Measurements from ENCODE around the gene KLHDC10. TPM values are rescaled to one million over a fixed set of nuclear protein-coding genes. Genes with fewer than 3 reads are reported as not detected.
"Not testable (repeated sequence)": the region's sequence is repeated elsewhere in the genome, so short reads cannot be mapped to it uniquely, and the experiment has no call there.

KLHDC10 gene
- total RNA-seq, 1 experiment from 2014 or later = 48.0 TPM

- no peak for DNase-seq (ENCODE audit: extremely low read depth, low read depth)
These were observed 43.6 kb downstream of the KLHDC10 start for GRCh38 chr7:130113887-130114286.

DNA sequence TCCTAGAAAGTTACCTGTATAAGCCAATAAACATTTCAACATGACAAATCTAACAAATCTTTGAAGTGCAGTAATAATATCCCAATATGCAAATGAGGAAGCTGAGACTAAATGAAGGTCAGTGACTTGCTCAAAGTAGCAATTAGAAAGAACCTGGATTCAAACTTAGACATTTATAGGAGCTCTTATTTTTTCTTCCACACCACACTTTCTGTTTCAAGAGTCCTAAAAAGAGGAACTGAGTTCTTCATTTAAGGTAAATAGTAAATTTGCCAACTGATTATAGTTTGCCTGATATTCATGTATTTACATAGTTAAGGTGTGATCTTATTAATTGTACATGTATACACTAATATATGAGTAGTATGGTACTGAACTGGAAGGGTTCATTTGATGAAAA is 44.0 kb downstream of the KLHDC10 start:
- no peak for DNase-seq (ENCODE audit: extremely low read depth, low read depth)

GRCh38 chr7:130114776-130115175 is 44.4 kb downstream of the KLHDC10 start:
- no peak for DNase-seq (ENCODE audit: extremely low read depth, low read depth)

- no peak for DNase-seq (ENCODE audit: extremely low read depth, low read depth)
These were observed 48.0 kb downstream of the KLHDC10 start for GRCh38 chr7:130118294-130118693.

- no peak for DNase-seq (ENCODE audit: extremely low read depth, low read depth)
These were observed 48.5 kb downstream of the KLHDC10 start for GRCh38 chr7:130118801-130119200.

DNA sequence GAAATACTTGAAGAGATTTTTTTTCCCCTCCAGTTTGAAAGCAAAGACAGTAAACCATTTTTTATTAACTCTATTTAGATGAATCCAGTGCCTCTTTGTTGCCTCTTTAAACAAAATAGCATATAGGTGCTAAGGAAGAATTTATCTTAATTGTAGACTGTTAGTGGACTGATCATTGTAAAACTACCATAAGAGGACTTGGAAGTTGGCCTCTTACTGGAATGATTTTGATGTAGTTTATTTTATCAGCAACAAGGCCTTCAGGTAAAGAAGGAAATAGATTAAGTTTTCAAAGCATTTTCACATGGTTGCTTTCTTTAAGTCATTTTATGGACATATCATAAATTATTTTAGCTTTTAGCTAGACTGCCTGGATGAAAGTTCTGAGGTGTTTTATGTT is 53.2 kb downstream of the KLHDC10 start:
- no peak for DNase-seq (ENCODE audit: extremely low read depth, low read depth)

GRCh38 chr7:130124711-130125110 is 54.4 kb downstream of the KLHDC10 start:
- no peak for DNase-seq (ENCODE audit: extremely low read depth, low read depth)

DNA sequence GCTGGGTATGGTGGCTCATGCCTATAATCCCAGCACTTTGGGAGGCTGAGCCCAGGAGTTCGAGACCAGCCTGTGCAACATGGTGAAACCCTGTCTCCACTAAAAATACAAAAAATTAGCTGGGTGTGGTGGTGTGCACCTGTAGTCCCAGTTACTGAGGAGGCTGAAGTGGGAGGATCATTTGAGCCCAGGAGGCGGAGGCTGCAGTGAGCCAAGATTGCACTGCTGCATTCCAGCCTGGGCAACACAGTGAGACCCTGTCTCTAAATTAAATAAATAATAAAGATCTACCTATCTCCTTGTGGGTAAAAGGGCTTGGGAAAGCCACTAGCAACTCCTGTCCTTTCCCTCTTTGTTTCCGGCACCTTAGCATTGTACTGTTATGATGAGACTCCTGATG is 56.5 kb downstream of the KLHDC10 start:
- not testable (repeated sequence) for DNase-seq (ENCODE audit: extremely low read depth, low read depth)

GRCh38 chr7:130127404-130127803 is 57.1 kb downstream of the KLHDC10 start:
- no peak for DNase-seq (ENCODE audit: extremely low read depth, low read depth)

DNA sequence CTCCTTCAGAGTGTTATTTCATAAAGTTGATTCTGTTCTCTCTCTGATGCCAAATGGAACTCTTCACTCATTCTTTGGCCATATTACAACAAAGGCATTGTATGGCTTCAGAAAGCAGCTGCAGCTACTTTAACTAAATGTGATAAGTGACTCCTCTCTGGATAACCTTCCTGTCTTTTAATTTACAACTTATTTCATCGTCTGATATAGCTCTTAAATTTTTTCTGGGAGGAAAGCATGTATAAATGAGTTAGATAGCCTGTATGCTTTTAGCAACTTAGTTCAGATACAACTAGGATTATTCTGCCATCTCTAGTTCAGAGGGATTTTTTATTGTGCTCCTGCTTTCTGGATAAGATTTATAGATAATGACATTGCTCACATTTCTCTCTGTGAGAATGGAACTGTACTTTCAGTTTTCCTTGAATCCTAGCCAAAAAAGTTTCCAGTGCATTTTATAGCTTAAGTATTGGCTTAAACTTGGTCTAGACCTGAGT is 57.5 kb downstream of the KLHDC10 start:
- no peak for DNase-seq (ENCODE audit: extremely low read depth, low read depth)

DNA sequence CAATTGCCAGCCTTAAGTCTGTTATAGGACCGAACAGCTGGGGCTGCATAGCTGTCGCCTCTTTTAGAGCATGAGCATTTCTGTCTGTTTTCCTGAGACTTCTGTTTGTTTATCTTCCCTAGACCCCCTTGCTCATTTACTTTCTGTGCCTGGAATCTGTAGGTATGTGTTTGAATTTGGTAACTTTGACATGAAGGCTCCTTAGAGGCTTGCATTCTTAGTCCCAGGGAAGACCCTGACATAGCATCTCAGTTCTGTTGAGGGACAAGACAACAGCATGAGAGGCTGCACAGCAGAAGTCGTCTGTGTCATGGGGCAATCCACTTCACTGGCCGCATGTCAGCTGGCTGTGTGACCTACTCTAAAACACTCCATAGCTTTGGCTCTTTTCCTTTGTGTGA is 58.7 kb downstream of the KLHDC10 start:
- no peak for DNase-seq (ENCODE audit: extremely low read depth, low read depth)

GRCh38 chr7:130131191-130131834 is 61.0 kb downstream of the KLHDC10 start:
- DNase-seq (ENCODE audit: extremely low read depth, low read depth) = no peak

DNA sequence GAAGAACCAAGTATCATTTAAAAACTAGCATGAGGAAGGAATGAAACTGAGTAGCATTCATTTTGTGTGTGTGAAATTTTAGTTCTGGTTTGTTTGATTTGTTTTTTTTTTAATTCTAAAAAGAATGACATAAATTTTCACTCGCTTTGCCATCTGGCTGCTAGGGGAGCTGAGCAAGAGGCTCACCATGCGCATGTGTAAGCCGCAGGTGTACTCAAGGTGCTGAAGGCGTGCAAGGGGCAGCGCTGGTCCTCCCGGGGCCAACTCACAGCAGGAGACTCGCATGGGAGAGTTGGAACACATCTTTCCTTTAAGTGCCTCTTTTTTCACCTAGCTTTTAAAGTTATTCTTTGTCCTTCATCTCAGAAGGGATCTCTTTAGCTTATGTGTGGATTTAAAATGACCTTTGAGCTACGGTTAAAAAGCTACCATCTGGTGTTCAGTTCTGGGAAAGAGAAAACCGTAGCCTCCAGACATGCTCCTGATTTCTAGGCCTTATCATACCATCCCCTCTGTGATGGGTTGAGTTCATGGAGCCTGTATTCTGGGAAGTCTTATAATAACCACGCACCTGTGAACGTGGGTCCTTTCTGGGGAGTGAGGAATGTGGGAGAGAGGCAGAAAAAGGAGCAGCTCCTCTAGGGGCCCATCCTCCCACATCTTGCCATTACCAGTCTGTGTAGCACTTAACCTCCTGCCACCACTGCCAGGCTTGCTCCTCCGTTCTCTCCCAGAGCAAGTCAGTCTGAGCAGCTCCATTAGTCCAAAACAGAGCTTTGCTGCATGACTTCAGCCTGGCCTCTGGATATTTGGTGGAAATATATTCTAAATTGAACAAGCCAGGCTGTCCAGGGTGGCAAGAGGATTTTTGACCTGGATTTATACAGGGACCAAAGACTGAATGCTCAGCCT is 61.9 kb downstream of the KLHDC10 start:
- no peak for DNase-seq (ENCODE audit: extremely low read depth, low read depth)

DNA sequence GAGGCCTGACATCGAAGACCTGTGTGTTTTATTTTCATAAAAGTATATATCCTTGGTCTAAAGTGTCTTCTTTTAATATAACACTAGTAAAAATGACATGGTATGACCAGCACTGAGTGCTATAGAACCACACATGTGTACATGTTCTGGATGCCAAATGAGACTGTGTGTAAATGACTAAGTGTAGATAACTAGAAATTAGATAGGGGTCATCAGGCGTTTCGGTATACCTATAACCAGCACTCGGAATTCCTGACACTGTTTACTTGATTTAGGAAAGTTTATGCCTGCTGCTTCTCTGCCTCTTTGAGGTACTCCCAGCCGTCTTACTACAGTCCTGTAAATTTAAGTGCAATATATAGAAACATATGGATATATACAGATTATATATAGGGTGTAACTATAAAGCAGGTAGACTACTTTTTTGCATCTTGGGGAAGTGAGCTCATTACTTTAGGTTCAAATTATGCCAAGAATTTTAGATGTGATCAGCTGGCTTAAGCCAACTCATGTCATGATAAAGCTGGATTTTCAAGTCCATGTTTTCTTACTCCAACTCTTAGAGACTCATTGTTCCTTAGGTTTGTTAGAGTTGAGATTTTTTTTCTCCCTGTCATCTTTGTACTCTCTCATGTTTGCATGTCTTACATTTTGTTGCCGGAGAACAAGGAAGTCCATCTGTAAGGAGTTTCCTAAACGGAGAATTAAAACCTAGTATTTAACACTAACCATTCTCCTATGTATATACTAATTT is 62.9 kb downstream of the KLHDC10 start:
- no peak for DNase-seq (ENCODE audit: extremely low read depth, low read depth)

- no peak for DNase-seq (ENCODE audit: extremely low read depth, low read depth)
These were observed 63.8 kb downstream of the KLHDC10 start for GRCh38 chr7:130134106-130134636.

DNA sequence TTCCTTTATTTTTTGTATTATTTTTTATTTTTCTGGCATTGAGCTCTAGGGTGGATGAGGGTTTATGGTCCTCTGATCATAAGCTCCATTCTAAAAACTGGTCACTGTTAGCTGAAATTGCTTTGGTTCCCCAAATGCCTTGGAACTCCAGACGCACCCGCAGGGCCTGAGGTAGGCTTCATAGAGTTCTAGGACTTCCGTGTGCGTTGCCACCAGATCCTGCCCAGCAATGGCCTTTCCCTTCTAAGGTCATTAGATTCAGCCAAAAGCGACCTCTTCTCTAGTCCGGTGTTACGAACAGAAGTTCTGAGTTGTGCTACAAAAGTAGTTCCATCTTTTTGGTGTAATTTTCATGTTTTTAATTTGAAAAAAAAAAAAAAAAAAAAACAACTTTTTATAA is 64.4 kb downstream of the KLHDC10 start:
- no peak for DNase-seq (ENCODE audit: extremely low read depth, low read depth)

GRCh38 chr7:130135208-130136205 is 65.2 kb downstream of the KLHDC10 start:
- DNase-seq (ENCODE audit: extremely low read depth, low read depth) = no peak

DNA sequence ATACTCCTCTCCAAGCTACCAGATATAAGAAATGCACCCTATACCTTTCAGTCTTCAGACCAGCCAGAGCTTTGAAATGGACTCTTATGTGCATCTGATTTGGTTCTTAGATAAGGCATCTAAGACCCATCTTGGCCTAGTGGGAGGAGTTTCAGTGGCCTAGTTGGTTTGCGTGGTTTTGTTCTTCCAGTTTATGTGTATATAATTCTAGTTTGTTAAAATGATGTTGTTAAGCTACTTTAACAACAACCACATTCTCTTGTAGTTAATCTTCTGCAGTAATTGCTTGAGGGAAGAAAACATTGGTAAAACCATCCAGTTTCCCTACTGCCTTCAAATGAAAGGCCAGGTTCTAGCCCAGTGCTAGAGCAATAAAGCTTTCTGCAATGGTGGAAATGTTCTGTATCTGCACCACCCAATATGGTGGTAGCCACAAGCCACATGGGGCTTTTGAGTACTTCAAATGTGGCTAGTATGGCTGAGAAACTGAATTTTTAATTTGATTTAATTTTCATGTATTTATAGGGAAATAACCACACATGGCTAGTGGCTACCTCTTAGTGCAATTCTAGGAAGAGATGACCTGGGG is 66.3 kb downstream of the KLHDC10 start:
- DNase-seq (ENCODE audit: extremely low read depth, low read depth) = no peak

GRCh38 chr7:130137207-130137606 is 66.9 kb downstream of the KLHDC10 start:
- no peak for DNase-seq (ENCODE audit: extremely low read depth, low read depth)
